Chondrocyte (in vitro differentiated cells): ENCODE data around the gene OBP2A. TPM values are rescaled to one million over a fixed set of nuclear protein-coding genes. Genes with fewer than 3 reads are reported as not detected.

Experiments used
- DNase-seq: peaks from one replicate; pipeline ENCODE4 v3.0.0; 2021; ENCODE audit warnings: mixed read lengths, low spot score
- H3K27ac Mint-ChIP-seq: one replicate; pipeline ENCODE4 v1.8.0; 2021; ENCODE audit warnings: mild to moderate bottlenecking, moderate library complexity, mixed read lengths; ENCODE audit not compliant: unreplicated experiment
- H3K27me3 Mint-ChIP-seq: 2 replicates; pipeline ENCODE4 v1.8.0; 2021; ENCODE audit warnings: low read depth, mixed read lengths
- H3K36me3 Mint-ChIP-seq: 2 replicates; pipeline ENCODE4 v1.8.0; 2021; ENCODE audit warnings: low read depth, mixed read lengths
- H3K4me1 Mint-ChIP-seq: 2 replicates; pipeline ENCODE4 v1.8.0; 2021; ENCODE audit warnings: low read depth, mild to moderate bottlenecking, mixed read lengths
- H3K4me3 Mint-ChIP-seq: one replicate; pipeline ENCODE4 v1.8.0; 2021; ENCODE audit warnings: mild to moderate bottlenecking, moderate library complexity, mixed read lengths; ENCODE audit not compliant: unreplicated experiment
- H3K9me3 Mint-ChIP-seq: 2 replicates; pipeline ENCODE4 v1.8.0; 2021; ENCODE audit warnings: low read depth, mixed read lengths
- total RNA-seq: library from RNA; stranded (reverse); gene quantifications from 3 replicates; pipeline ENCODE4 v1.2.1, GENCODE V29; 2021
- TF ChIP-seq, protein P1 (sequence below): fragments of 200-600 bp; sonication (generic); IDR thresholded peaks from 2 replicates; pipeline ENCODE4 v1.5.0; 2021; ENCODE audit warnings: antibody characterized with exemption, mild to moderate bottlenecking, moderate library complexity

The OBP2A gene
- total RNA-seq, 1 donor from 2014 or later: 0.50 TPM

GRCh38 chr9:135523521-135524129 is 22.3 kb upstream of the OBP2A start:
- H3K36me3 Mint-ChIP-seq: no peaks in the 10 kb centered on the region
- DNase-seq: no peak
- H3K4me3 Mint-ChIP-seq: no peak overlapping the region
- H3K9me3 Mint-ChIP-seq: no peaks in the 10 kb centered on the region
- peaks cover 8% of the 10 kb centered on the region for H3K27me3 Mint-ChIP-seq
- no peak overlapping the region for H3K27ac Mint-ChIP-seq
- peaks cover 8% of the 10 kb centered on the region for H3K4me1 Mint-ChIP-seq
- TF ChIP-seq, protein P1, sequence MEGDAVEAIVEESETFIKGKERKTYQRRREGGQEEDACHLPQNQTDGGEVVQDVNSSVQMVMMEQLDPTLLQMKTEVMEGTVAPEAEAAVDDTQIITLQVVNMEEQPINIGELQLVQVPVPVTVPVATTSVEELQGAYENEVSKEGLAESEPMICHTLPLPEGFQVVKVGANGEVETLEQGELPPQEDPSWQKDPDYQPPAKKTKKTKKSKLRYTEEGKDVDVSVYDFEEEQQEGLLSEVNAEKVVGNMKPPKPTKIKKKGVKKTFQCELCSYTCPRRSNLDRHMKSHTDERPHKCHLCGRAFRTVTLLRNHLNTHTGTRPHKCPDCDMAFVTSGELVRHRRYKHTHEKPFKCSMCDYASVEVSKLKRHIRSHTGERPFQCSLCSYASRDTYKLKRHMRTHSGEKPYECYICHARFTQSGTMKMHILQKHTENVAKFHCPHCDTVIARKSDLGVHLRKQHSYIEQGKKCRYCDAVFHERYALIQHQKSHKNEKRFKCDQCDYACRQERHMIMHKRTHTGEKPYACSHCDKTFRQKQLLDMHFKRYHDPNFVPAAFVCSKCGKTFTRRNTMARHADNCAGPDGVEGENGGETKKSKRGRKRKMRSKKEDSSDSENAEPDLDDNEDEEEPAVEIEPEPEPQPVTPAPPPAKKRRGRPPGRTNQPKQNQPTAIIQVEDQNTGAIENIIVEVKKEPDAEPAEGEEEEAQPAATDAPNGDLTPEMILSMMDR: no peak

- peaks cover 5% of the 10 kb centered on the region for H3K27me3 Mint-ChIP-seq
- no peaks in the 10 kb centered on the region for H3K36me3 Mint-ChIP-seq
- TF ChIP-seq, protein P1: no peak
- no peak overlapping the region for H3K27ac Mint-ChIP-seq
- no peak overlapping the region for H3K4me3 Mint-ChIP-seq
- H3K4me1 Mint-ChIP-seq: peaks cover 8% of the 10 kb centered on the region
- H3K9me3 Mint-ChIP-seq: no peaks in the 10 kb centered on the region
- no peak for DNase-seq
Measured at GRCh38 chr9:135524130-135524861, 21.6 kb upstream of the OBP2A start.

DNA sequence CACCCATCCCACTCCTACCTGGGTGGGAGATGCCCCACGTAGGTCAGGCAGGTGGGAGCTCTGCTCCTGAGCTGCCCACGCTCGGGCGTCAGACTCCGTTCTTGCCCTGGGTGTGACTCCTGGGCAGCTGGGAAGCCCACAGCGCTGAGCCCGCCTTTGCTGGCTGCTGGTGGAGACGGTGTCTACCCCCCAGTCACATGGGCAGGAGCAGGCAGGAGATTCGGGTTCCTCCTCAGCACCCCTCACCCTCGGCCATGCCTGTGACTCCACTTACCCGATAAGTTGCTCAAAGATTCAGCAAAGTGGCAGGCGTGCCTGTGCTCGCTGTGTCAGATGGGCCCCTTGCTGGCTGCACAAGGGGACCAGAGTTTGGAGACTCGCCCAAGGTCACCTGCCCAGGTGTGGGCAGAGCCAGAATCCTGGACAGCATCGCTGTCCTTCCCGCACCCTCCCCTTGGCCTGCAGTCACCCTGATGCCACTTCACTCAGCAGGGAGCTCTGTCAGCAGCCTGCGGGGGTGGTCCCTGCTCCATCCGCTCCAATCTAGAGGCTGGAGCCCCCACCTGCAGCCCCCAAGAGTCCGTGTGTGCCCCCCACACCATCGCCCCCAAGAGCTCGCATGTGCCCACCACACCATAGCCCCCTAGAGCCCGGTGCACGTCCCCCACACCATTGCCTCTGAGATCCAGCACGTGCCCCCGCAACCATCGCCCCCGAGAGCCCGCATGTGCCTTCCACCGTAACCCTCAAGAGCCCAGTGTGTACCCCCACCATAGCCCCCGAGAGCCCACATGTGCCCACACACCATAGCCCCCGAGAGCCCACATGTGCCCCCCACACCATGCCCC is 20.5 kb upstream of the OBP2A start:
- Mint-ChIP-seq H3K27me3 (peaks cover 3% of the 10 kb centered on the region), H3K9me3 (peaks cover 4% of the 10 kb centered on the region), H3K27ac (no peak overlapping the region), H3K36me3 (no peaks in the 10 kb centered on the region), H3K4me1 (peaks cover 4% of the 10 kb centered on the region), H3K4me3 (no peak overlapping the region)
- DNase-seq: peak; percentile 90
- TF ChIP-seq, protein P1: no peak

- no peaks in the 10 kb centered on the region for H3K36me3 Mint-ChIP-seq
Measured at GRCh38 chr9:135526089-135526729, 19.7 kb upstream of the OBP2A start.

More at GRCh38 chr9:135526089-135526729, 19.7 kb upstream of the OBP2A start:
- peaks cover 3% of the 10 kb centered on the region for H3K27me3 Mint-ChIP-seq
- H3K27ac Mint-ChIP-seq: no peak overlapping the region
- peaks cover 2% of the 10 kb centered on the region for H3K4me1 Mint-ChIP-seq
- TF ChIP-seq, protein P1: no peak
- peaks cover 4% of the 10 kb centered on the region for H3K9me3 Mint-ChIP-seq
- no peak for DNase-seq
- H3K4me3 Mint-ChIP-seq: no peak overlapping the region
